PC-9 (cell line): ENCODE data around the gene SAMD1. TPM values are rescaled to one million over a fixed set of nuclear protein-coding genes. Genes with fewer than 3 reads are reported as not detected.
"Not testable (repeated sequence)": the region's sequence is repeated elsewhere in the genome, so short reads cannot be mapped to it uniquely, and the experiment has no call there.

Experiments
- BruUV-seq: library from RNA; stranded (reverse); fragments of 400-500 nt; replicated peaks from 2 replicates; lab custom pipeline; 2021; lab: Mats Ljungman, UMichigan
- CTCF ChIA-PET: fragments of 300-600 bp; sonication (Branson Sonifier 250); formaldehyde crosslinking; loops from one replicate; lab custom pipeline; 2022; ENCODE audit warnings: antibody characterized with exemption; lab: Charles Lee
- POLR2A ChIA-PET: fragments of 300-600 bp; sonication (Branson Sonifier 250); formaldehyde crosslinking; loops from one replicate; lab custom pipeline; 2022; ENCODE audit warnings: antibody characterized with exemption; ENCODE audit not compliant: unreplicated experiment; lab: Charles Lee
- DNase-seq, 2 experiments: peaks; one replicate each; pipeline versions ENCODE4 v3.0.0 to v3.0.0-alpha.2; 2015 to 2022; ENCODE audit warnings: mixed read lengths in 1 of 2
- H2AFZ ChIP-seq: fragments of 200-600 bp; sonication (generic); 2 replicates; pipeline ENCODE4 v1.8.1; 2017; ENCODE audit warnings: antibody characterized with exemption
- H3F3A ChIP-seq: fragments of 200-600 bp; sonication (generic); 2 replicates; pipeline ENCODE4 v1.8.1; 2017; ENCODE audit warnings: antibody characterized with exemption, mild to moderate bottlenecking, low read depth; ENCODE audit not compliant: insufficient read depth
- H3K27ac ChIP-seq: fragments of 200-600 bp; sonication (generic); 2 replicates; pipeline ENCODE4 v1.6.1; 2016; ENCODE audit warnings: mixed run types
- H3K27me3 ChIP-seq: fragments of 200-600 bp; sonication (generic); 2 replicates; pipeline ENCODE4 v1.6.1; 2016; ENCODE audit warnings: low read depth, mixed run types; ENCODE audit not compliant: insufficient read depth
- H3K36me3 ChIP-seq: fragments of 200-600 bp; sonication (generic); 2 replicates; pipeline ENCODE4 v1.6.1; 2016; ENCODE audit warnings: low read depth, mixed run types
- H3K4me1 ChIP-seq: fragments of 200-600 bp; sonication (generic); replicated peaks from 2 replicates; pipeline ENCODE4 v1.6.1; 2016; ENCODE audit warnings: mixed run types; ENCODE audit not compliant: insufficient read depth
- H3K4me2 ChIP-seq: fragments of 200-600 bp; sonication (generic); 2 replicates; pipeline ENCODE4 v1.6.1; 2017; ENCODE audit warnings: mixed run types
- H3K4me3 ChIP-seq: fragments of 200-600 bp; sonication (generic); 2 replicates; pipeline ENCODE4 v1.6.1; 2016; ENCODE audit warnings: mixed run types
- H3K79me2 ChIP-seq: fragments of 200-600 bp; sonication (generic); 2 replicates; pipeline ENCODE4 v1.6.1; 2017; ENCODE audit warnings: low read depth, mixed run types
- H3K9me2 ChIP-seq: fragments of 200-600 bp; sonication (generic); 2 replicates; pipeline ENCODE4 v1.8.1; 2017; ENCODE audit warnings: mild to moderate bottlenecking; ENCODE audit not compliant: insufficient read depth
- H3K9me3 ChIP-seq: fragments of 200-600 bp; sonication (generic); 2 replicates; pipeline ENCODE4 v1.8.1; 2016; ENCODE audit warnings: low read depth; ENCODE audit not compliant: insufficient read depth
- H4K20me1 ChIP-seq: fragments of 200-600 bp; sonication (generic); 2 replicates; pipeline ENCODE4 v1.8.1; 2017; ENCODE audit not compliant: insufficient read depth
- EZH2 ChIP-seq: fragments of 200-600 bp; sonication (generic); IDR thresholded peaks from 2 replicates; pipeline ENCODE4 v1.8.0; 2017; ENCODE audit warnings: antibody characterized with exemption, low read depth
- intact Hi-C: fragments of 100-400 bp; cut with micrococcal nuclease; formaldehyde crosslinking; loops from one replicate; pipeline ENCODE4 v1.10.0; 2022; ENCODE audit not compliant: unreplicated experiment
- total RNA-seq: library from RNA; stranded (reverse); gene quantifications from 2 replicates; pipeline ENCODE4 v1.2.3, GENCODE V29; 2021
- TF ChIP-seq, protein P1 (sequence below): fragments of 200-600 bp; sonication (generic); conservative IDR thresholded peaks from 2 replicates; pipeline ENCODE4 v1.6.1; 2017; ENCODE audit warnings: mixed run types, antibody characterized with exemption, mild to moderate bottlenecking, moderate library complexity

Gene SAMD1
- total RNA-seq, 1 experiment from 2014 or later = 50.3 TPM

DNA sequence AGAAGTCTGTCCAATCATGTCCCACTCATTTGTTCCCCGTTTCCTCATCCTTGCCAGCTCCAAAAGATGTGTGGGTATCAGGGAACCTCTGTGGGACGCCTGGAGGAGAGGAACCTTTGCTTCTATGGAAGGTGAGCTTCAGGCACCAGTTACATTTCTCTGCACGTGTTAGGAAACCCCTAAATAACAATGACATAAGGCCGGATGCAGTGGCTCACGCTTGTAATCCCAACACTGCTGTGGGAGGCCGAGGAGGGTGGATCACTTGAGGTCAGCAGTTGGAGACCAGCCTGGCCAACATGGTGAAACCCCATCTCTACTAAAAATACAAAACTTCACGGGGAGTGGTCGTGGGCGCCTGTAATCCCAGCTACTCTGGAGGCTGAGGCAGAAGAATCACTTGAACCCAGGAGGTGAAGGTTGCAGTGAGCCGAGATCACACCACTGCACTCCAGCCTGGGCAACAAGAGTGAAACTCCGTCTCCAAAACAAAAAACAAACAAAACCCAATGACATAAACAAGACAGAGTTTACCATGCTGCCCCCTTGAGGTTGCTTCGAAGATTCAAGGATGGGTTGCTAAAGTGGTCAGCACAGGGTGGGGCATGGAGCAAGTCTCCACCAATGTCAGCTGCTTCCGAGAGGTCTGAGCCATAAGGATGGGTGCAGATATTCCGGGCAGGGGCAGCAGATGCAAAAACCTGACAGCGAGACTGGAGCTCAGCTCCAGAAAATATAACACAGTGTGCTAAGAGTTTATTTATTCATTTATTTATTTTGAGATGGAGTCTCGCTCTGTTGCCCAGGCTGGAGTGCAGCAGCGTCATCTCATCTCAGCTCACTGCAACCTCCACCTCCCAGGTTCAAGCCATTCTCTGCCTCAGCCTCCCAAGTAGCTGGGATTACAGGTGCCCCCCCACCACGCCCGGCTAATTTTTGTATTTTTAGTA, 47.6 kb downstream of the SAMD1 start:
- H3F3A ChIP-seq, H3K4me2 ChIP-seq, H3K79me2 ChIP-seq, H3K4me3 ChIP-seq, H3K9me2 ChIP-seq, H4K20me1 ChIP-seq, H3K9me3 ChIP-seq, BruUV-seq, H2AFZ ChIP-seq, H3K4me1 ChIP-seq, H3K27ac ChIP-seq, H3K36me3 ChIP-seq, H3K27me3 ChIP-seq: not testable (repeated sequence)
- TF ChIP-seq, protein P1, sequence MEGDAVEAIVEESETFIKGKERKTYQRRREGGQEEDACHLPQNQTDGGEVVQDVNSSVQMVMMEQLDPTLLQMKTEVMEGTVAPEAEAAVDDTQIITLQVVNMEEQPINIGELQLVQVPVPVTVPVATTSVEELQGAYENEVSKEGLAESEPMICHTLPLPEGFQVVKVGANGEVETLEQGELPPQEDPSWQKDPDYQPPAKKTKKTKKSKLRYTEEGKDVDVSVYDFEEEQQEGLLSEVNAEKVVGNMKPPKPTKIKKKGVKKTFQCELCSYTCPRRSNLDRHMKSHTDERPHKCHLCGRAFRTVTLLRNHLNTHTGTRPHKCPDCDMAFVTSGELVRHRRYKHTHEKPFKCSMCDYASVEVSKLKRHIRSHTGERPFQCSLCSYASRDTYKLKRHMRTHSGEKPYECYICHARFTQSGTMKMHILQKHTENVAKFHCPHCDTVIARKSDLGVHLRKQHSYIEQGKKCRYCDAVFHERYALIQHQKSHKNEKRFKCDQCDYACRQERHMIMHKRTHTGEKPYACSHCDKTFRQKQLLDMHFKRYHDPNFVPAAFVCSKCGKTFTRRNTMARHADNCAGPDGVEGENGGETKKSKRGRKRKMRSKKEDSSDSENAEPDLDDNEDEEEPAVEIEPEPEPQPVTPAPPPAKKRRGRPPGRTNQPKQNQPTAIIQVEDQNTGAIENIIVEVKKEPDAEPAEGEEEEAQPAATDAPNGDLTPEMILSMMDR = peak; percentile 76
- intact Hi-C loops = loop anchor here (1.0 kb wide), 1 partner anchor 163 kb away; no protein-coding TSS in a partner anchor
- ChIA-PET POLR2A (interaction anchor here (0.6 kb wide), 1 partner anchor 409 kb away, joined by 11 read pairs; no protein-coding TSS in a partner anchor), CTCF (interaction anchor here (0.5 to 1.5 kb wide), 4 partner anchors 11 to 1436 kb away, joined by 4 to 12 read pairs (median 8); partner anchors contain the start of gene IL27RA)
- peak; percentile 51 to 56 for DNase-seq

DNA sequence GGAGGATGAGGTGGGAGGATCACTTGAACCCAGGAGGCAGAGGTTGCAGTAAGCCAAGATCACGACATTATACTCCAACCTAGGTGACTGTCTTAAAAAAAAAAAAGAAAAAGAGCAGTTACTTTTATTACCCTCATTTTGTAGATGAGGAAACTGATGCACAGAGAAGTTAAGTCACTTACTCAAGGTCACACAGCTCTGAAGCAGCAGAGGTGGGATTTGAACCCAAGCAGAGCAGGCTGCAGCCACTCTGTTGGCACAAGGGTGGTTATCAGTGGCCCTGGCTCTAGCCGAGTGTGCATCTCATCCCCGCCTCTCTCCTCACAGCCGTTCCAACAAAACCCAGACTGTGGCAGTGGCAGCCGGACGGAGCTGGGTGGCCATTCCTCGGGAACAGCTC, 51.4 kb downstream of the SAMD1 start:
- Histone ChIP-seq H3K79me2 (no peaks in the 10 kb centered on the region), H2AFZ (no peak overlapping the region), H3K9me2 (no peaks in the 10 kb centered on the region), H3K4me2 (no peak overlapping the region), H3K27me3 (no peaks in the 10 kb centered on the region), H3F3A (peaks cover under 1% of the 10 kb centered on the region; the same call in 1 of the 2 replicates), H3K36me3 (no peaks in the 10 kb centered on the region), H3K9me3 (no peaks in the 10 kb centered on the region), H3K4me3 (no peak overlapping the region), H4K20me1 (no peaks in the 10 kb centered on the region), H3K27ac (no peak overlapping the region), H3K4me1 (no peaks in the 10 kb centered on the region)
- no peak for DNase-seq
- TF ChIP-seq EZH2 = no peak
- TF ChIP-seq, protein P1 = no peak
- no TSS peak for BruUV-seq
- intact Hi-C loops = no loop called here
- POLR2A ChIA-PET = no interaction called here
- CTCF ChIA-PET = no interaction called here

Other genes with a start within 250 kb of the SAMD1 start
- 1.7 and 2.1 TPM in 2 replicates for gene NANOS3, start 213.6 kb downstream of the SAMD1 start, total RNA-seq
- gene BRME1, start 184.6 kb downstream of the SAMD1 start, total RNA-seq = 13.7 and 13.9 TPM in 2 replicates
- gene CC2D1A, start 184.6 kb downstream of the SAMD1 start, total RNA-seq = 55.1 and 55.8 TPM in 2 replicates
- gene PODNL1, start 152.3 kb downstream of the SAMD1 start, total RNA-seq = 3.2 and 6.4 TPM in 2 replicates
- 31.7 and 35.3 TPM in 2 replicates for gene DCAF15, start 138.2 kb downstream of the SAMD1 start, total RNA-seq
- 20.6 and 25.5 TPM in 2 replicates for gene RFX1, start 84.4 kb downstream of the SAMD1 start, total RNA-seq
- not detected in 2 replicates for gene RLN3, start 62.6 kb downstream of the SAMD1 start, total RNA-seq
- gene IL27RA, start 59.0 kb downstream of the SAMD1 start, total RNA-seq = 7.8 and 11.9 TPM in 2 replicates
- 25.0 and 28.8 TPM in 2 replicates for gene PALM3, start 28.7 kb downstream of the SAMD1 start, total RNA-seq
- gene MISP3, start 18.0 kb downstream of the SAMD1 start, total RNA-seq = 6.7 and 10.5 TPM in 2 replicates
- not detected in 2 replicates for gene C19orf67, start 5.0 kb downstream of the SAMD1 start, total RNA-seq
- gene PRKACA, start 27.0 kb upstream of the SAMD1 start, total RNA-seq = 62.0 and 82.8 TPM in 2 replicates
- gene ASF1B, start 45.8 kb upstream of the SAMD1 start, total RNA-seq = 67.4 and 71.2 TPM in 2 replicates
- gene ADGRL1, start 115.4 kb upstream of the SAMD1 start, total RNA-seq = 28.5 and 31.5 TPM in 2 replicates